Activated CD8-positive, alpha-beta memory T cell treated with anti-CD3 and anti-CD28 coated beads, Interleukin-2, amount 50 U/mL, for 4 hours (primary cell): ENCODE results near the gene ZNF786.
"Not testable (repeated sequence)": the region's sequence is repeated elsewhere in the genome, so short reads cannot be mapped to it uniquely, and the experiment has no call there.

ENCODE experiments used
- DNase-seq: peaks from one replicate; pipeline ENCODE4 v3.0.0-alpha.2; 2020

ZNF786 gene, protein sequence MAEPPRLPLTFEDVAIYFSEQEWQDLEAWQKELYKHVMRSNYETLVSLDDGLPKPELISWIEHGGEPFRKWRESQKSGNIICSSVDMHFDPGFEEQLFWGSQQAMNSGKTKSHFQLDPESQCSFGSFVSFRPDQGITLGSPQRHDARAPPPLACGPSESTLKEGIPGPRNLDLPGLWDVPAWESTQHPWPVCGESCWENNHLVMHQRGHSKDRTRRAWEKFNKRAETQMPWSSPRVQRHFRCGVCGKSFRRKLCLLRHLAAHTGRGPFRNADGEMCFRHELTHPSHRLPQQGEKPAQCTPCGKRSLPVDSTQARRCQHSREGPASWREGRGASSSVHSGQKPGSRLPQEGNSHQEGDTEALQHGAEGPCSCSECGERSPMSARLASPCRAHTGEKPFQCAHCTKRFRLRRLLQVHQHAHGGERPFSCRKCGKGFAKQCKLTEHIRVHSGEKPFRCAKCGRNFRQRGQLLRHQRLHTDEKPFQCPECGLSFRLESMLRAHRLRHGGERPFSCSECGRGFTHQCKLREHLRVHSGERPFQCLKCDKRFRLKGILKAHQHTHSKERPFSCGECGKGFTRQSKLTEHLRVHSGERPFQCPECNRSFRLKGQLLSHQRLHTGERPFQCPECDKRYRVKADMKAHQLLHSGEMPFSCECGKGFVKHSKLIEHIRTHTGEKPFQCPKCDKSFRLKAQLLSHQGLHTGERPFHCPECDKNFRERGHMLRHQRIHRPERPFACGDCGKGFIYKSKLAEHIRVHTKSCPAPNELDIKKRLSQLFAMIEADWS

GRCh38 chr7:149090397-149091195 lies at the start of gene ZNF786:
ZNF786 (minus strand) TSS chr7:149090718; CDS start chr7:149090640, 78 bp downstream.
- peak; percentile 96 for DNase-seq

DNA sequence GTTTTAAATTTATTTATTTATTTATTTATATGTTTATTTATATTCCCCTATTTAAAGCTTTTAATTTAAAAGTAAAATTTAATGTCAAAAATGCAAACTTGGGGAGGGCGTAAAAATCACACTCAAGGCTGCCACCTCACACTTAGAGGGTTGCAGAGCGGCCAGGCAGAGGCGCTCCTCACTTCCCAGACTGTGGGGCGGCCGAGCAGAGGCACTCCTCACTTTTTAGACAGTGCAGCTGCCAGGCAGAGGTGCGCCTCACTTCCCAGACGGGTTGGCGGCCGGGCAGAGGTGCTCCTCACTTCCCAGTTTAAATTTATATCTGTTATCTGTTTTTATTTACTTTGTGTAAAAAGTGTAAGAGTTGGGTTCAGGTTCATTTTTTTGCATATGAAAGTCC lies 45.6 kb upstream of the ZNF786 start:
- DNase-seq: no peak

DNA sequence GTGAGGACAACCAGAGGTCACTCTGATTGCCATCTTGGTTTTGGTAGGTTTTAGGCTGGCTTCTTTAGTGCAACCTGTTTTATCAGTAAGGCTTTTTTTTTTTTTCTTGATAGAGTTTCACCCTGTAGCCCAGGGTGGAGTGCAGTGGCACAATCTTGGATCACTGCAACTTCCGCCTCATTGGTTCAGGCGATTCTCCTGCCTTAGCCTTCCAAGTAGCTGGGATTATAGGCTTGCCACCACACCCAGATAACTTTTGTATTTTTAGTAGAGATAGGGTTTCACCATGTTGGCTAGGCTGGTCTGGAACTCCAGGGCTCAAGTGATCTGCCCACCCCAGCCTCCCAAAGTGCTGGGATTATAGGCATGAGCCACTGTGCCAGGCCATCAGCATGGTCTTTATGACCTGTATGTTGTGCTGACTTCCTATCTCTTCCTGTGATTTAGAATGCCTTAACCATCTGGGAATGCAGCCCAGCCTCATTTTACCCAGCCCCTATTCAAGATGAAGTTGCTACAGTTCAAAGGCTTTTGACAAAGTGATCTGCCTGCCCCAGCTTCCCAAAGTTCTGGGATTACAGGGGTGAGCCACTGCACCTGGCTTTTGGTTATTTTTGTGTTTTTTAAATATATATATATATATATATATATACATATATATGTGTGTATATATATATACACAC lies 42.7 kb upstream of the ZNF786 start:
- no peak for DNase-seq

DNA sequence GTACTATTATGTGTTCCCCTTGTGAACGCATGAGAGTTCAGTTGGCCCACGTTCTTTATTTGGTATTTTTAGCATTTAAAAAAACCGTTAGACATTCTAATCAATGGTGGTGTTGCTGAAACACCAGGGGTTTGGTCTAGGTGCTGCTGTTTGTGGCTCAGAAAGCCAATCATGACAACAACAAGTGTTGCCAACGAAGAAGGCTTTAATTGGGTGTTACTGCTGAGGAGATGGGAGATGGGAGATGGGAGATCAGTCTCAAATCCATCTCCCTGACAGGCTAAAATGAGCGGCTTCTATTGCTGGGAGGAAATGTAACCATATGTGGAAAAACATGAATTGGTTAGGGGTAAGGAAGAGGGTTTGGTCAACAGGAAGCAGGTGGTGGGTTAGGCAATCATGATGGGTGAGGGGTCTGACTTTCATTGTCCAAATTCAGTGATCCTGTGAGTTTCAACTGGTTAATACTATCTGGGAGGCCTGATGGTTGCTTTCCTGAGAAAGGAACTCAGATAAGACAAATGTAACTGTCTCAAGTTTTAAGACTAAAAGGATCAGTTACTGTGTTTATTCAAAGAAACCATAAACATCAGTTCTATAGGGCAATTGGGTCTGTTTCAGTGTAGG lies 40.2 kb upstream of the ZNF786 start:
- no peak for DNase-seq

GRCh38 chr7:149126662-149127266 lies 36.2 kb upstream of the ZNF786 start:
- peak; percentile 67 for DNase-seq

GRCh38 chr7:149125863-149126661 lies 35.5 kb upstream of the ZNF786 start, which contains the start of gene ZNF425:
ZNF425 (minus strand) TSS chr7:149126324; CDS start chr7:149126213, 111 bp downstream.
- DNase-seq: peak; percentile 95

DNA sequence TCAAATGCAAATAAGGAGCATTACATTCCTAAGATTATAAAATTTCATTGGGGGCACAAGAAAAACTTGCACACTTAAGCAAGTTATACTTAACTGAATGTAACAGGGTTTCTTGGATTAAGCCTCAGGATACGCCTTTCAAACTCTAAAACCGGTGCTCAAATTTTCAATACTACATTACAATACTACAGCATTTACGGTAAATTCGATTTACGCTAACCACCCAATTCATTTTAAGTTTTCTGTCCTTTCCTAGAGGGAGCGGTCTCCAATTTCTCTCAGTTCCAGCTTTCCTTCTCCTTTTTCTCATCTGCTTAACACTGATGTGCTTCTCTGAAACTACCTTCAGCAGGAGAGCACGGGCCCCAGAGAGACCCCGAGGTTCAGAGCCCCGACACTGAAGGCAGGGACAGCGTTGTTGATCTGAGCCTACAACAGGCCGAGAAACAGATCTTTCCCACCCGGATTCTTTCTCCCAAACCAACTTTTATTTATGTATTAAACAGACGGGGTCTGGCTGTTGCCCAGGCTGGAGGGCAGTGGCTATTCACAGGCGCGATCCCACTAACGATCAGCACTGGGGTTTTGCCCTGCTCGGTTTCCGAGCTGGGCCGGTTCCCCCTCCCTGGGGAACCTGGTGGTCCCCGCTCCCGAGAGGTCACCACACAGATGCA lies 34.8 kb upstream of the ZNF786 start:
- DNase-seq: no peak

DNA sequence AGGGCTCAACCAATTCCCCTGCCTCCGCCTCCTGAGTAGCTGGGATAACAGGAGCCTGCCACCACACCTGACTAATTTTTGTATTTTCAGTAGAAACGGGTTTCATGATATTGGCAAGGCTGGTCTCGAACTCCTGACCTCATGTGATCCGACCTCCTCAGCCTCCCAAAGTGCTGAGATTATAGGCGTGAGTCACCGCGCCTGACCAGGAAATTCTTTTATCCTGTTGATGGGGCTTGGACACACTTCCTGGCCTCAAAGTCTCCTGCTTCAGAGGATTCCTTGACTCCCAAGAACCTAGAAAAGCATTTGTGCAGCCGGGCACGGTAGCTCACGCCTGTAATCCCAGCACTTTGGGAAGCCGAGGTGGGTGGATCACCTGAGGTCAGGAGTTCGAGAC lies 19.5 kb upstream of the ZNF786 start:
- DNase-seq: no peak

DNA sequence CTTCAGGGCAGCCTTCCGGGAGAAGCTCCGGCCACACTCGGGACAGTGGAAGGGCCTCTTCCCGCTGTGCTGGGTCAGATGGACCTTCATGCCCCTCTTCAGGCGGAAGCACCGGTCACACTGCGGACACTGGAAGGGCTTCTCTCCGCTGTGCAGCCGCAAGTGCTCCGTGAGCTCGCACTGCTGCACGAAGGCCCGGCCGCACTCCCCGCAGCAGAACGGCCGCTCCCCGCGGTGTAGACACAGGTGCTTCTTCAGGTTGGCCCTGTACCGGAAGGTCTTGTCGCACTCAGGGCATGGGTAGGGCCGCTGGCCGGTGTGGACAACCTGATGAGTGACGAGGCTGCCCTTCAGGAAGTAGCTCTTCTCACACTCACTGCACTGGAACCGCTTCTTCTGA lies 14.2 kb upstream of the ZNF786 start:
- DNase-seq: no peak

DNA sequence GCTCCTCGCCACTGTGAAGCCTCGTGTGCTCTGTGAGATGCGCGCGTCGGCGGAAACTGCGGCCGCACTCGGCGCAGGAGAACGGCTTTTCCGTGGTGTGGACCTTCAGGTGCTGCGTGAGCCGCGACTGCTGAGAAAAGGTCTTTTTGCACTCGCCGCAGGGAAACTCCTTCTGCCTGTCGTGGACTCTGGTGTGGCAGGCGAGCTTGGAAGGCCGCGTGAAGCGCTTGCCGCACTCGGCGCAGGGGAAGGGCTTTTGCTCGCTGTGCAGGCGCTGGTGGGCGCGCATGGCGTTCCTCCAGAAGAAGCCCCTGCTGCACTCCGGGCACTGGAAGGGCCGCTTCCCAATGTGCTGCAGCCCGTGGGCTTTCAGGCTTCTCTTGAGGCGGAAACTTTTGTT lies 13.7 kb upstream of the ZNF786 start:
- no peak for DNase-seq

- no peak for DNase-seq
Measured at GRCh38 chr7:149103424-149103823, 12.9 kb upstream of the ZNF786 start.

DNA sequence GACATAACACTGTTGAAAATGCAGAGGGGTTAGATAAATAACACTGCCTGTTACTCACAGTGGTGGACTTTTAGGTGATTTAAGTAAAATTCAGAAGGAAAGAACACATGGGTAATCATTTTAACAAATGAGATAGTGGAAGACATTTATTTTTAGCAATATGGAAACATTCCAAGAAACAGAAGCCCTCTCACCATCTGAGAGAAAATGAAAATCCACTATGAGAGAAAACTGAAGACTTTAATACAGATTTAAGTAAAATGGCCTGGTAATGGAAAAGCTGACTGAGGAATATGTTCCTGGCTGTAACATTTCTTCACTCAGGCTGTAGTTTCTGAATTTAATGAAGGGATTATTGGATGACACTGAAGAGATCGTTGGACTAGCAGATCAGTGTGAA lies 12.1 kb upstream of the ZNF786 start:
- DNase-seq: no peak

DNA sequence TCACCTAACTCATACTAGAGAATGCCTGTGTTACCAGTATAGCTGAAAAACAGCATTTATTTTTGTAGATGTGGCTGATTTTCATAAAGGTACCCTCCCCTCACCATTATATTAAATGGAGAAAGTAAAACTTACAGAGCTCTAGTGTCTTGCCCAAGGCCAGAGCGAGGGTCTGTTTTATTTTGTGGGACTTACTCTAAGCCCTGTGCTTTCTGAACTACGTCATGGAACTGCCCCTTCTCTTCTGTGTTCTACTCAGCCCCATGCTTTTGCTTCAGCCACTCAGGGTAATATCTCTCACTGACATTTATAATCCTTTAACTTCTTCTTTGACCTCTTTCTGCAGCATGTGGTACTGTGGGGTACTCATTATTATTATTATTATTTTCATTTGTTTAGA lies 10.3 kb upstream of the ZNF786 start:
- no peak for DNase-seq

DNA sequence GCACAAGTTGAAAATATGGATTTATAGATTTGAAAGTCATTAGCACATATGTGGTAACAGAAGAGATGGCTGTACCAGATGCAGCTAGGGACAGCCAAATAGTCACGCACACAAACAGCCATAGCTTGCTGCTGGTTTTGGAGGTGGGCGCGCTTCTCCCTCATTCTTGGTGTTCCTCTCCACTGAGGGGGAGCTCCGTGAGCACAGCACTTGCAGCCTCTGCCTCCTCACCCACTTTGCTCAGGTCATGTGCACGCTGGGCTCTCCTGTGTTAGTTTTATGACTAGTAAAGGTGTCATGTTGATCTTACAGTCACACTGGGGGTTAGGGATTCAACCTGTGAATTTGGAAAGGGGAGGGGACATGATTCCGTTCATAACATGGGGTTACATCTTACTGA lies 8.5 kb upstream of the ZNF786 start:
- DNase-seq: no peak

DNA sequence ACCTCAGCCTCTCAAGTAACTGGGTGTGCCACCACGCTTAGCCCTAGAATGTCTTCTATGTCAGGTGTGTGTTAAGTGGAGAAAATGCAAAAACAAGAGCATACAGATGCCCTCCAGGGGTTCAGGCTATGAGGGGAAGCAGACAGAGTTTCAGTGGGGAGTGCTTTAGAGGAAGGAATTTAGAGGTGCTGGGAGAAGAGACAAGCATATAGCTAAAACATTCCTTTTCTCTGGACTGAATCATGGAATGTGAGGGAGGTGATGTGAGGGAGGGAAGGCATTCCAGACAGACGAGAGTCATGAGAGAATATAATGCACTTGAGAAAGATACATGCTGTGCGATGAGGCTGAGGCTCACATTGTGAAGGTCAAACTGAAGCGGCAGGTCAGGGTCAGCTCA lies 6.6 kb upstream of the ZNF786 start:
- no peak for DNase-seq

- DNase-seq: no peak
Measured at GRCh38 chr7:149093228-149093627, 2.7 kb upstream of the ZNF786 start.

- not testable (repeated sequence) for DNase-seq
Measured at GRCh38 chr7:149092244-149092643, 1.7 kb upstream of the ZNF786 start.

GRCh38 chr7:149087376-149087775 lies 3.1 kb downstream of the ZNF786 start:
- no peak for DNase-seq

DNA sequence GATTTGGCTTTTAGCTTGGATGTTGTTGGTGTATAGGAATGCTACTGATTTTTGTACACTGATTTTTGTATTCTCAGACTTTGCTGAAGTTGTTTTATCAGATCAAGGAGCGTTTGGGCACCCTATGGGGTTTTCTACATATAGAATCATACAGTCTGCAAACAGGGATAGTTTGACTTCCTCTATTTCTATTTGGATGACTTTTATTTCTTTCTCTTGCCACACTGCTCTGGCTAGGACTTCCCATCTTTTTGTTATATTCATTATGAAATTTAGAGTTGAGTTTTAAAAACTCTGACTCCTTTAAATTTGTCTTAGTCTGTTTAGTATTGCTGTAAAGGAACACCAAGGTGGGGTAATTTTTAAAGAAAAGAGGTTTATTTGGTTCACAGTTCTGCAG lies 4.7 kb downstream of the ZNF786 start:
- no peak for DNase-seq

DNA sequence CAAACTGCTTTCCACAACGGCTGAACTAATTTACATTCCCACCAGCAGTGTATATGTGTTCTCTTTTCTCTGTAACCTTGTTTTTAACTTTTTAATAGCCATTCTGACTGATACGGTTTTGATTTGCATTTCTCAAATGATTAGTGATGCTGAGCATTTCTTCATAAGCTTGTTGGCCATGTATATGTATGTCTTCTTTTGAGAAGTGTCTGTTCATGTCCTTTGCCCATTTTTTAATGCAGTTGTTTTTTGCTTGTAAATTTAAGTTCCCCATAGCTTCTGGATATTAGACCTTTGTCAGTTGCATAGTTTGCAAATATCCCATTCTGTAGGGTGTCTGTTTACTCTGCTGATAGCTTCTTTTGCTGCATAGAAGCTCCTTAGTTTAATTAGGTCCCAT lies 6.1 kb downstream of the ZNF786 start:
- no peak for DNase-seq
